B cell (primary cell): Measurements from ENCODE around the gene CDK6. TPM values are rescaled to one million over a fixed set of nuclear protein-coding genes. Genes with fewer than 3 reads are reported as not detected.

Source experiments
- ATAC-seq: fragments of 200-7000 bp; cut with Tn5 transposase; one replicate; pipeline ENCODE4 v1.10.0; 2021; ENCODE audit warnings: low read depth, mild to moderate bottlenecking, moderate number of reproducible peaks, moderate library complexity
- CTCF ChIA-PET: fragments of 350-600 bp; sonication (Branson Sonifier 250); formaldehyde crosslinking; loops from one replicate; lab custom pipeline; 2021; ENCODE audit warnings: antibody characterized with exemption, inconsistent platforms; lab: Charles Lee
- POLR2A ChIA-PET: fragments of 350-600 bp; sonication (Branson Sonifier 250); formaldehyde crosslinking; loops from one replicate; lab custom pipeline; 2021; ENCODE audit warnings: antibody characterized with exemption; lab: Charles Lee
- DNase-seq: peaks from one replicate; pipeline ENCODE4 v3.0.0; 2013
- H2AFZ ChIP-seq: 2 replicates; pipeline ENCODE4 v1.6.1; 2012; ENCODE audit warnings: mild to moderate bottlenecking, low read depth, low read length; ENCODE audit not compliant: insufficient read depth, poor library complexity, severe bottlenecking
- H3K27ac ChIP-seq, 2 donors: 1 replicate in 1 of 2; 2 replicates in 1 of 2; pipeline ENCODE4 v1.5.1; 2012 to 2013; ENCODE audit warnings: low read length in 2 of 2, mild to moderate bottlenecking in 2 of 2, moderate library complexity in 1 of 2
- H3K27me3 ChIP-seq, 4 experiments: fragments of 200-600 bp in 1 of 4; sonication (generic) in 1 of 4; replicated peaks in 1 of 4; 1 replicate in 2 of 4; 2 replicates in 2 of 4; pipeline versions ENCODE4 v1.6.1 to v1.7.0; 2013 to 2016; ENCODE audit warnings: low read length in 3 of 4, mild to moderate bottlenecking in 2 of 4, mixed read lengths in 1 of 4, moderate library complexity in 1 of 4; ENCODE audit not compliant: insufficient read depth in 4 of 4, control insufficient read depth in 3 of 4; ENCODE audit errors: control extremely low read depth in 1 of 4
- H3K36me3 ChIP-seq, 2 experiments: replicated peaks in 1 of 2; 1 replicate in 1 of 2; 2 replicates in 1 of 2; pipeline versions ENCODE4 v1.6.1 to v1.7.1; 2013; ENCODE audit warnings: low read length in 1 of 2; ENCODE audit not compliant: insufficient read depth in 2 of 2, control insufficient read depth in 1 of 2; ENCODE audit errors: control extremely low read depth in 1 of 2, extremely low read depth in 1 of 2
- H3K4me1 ChIP-seq, 2 donors: fragments of 200-600 bp in 1 of 2; sonication (generic) in 1 of 2; 1 replicate in 1 of 2; 2 replicates in 1 of 2; pipeline versions ENCODE4 v1.5.1 to v1.6.1; 2013 to 2017; ENCODE audit warnings: low read length in 2 of 2; ENCODE audit not compliant: control insufficient read depth in 2 of 2, insufficient read depth in 2 of 2
- H3K4me2 ChIP-seq: replicated peaks from 2 replicates; pipeline ENCODE3; 2012; ENCODE audit warnings: mild to moderate bottlenecking, low read depth, low read length; ENCODE audit not compliant: poor library complexity, severe bottlenecking
- H3K4me3 ChIP-seq, 5 experiments: fragments of 200-600 bp in 1 of 5; sonication (generic) in 1 of 5; 1 replicate in 3 of 5; 2 replicates in 2 of 5; pipeline versions ENCODE4 v1.5.1 to v1.7.0; 2011 to 2016; ENCODE audit warnings: low read length in 4 of 5, mild to moderate bottlenecking in 4 of 5, low read depth in 2 of 5, control low read depth in 1 of 5, moderate library complexity in 1 of 5; ENCODE audit not compliant: insufficient read depth in 1 of 5; ENCODE audit errors: control extremely low read depth in 1 of 5, extremely low read depth in 1 of 5
- H3K79me2 ChIP-seq: fragments of 200-600 bp; sonication (generic); one replicate; pipeline ENCODE4 v1.6.0; 2016; ENCODE audit warnings: low read length; ENCODE audit not compliant: control insufficient read depth, insufficient read depth
- H3K9ac ChIP-seq: fragments of 200-600 bp; sonication (generic); 2 replicates; pipeline ENCODE4 v1.6.1; 2017; ENCODE audit warnings: mild to moderate bottlenecking, low read length, moderate library complexity
- H3K9me3 ChIP-seq, 3 donors: one replicate each; pipeline versions ENCODE4 v1.6.1 to v1.7.1; 2013; ENCODE audit warnings: low read length in 2 of 3; ENCODE audit not compliant: control insufficient read depth in 2 of 3, insufficient read depth in 1 of 3; ENCODE audit errors: control extremely low read depth in 1 of 3
- H4K20me1 ChIP-seq: 2 replicates; pipeline ENCODE4 v1.6.0; 2012; ENCODE audit warnings: mild to moderate bottlenecking, low read length; ENCODE audit not compliant: insufficient read depth, control insufficient read depth, poor library complexity, severe bottlenecking
- H3K27ac Mint-ChIP-seq: one replicate; pipeline ENCODE4 v1.8.0; 2021; ENCODE audit warnings: mixed read lengths
- H3K27me3 Mint-ChIP-seq: one replicate; pipeline ENCODE4 v1.8.0; 2021; ENCODE audit warnings: mixed read lengths
- H3K4me1 Mint-ChIP-seq: one replicate; pipeline ENCODE4 v1.8.0; 2021; ENCODE audit warnings: mixed read lengths
- H3K4me3 Mint-ChIP-seq: one replicate; pipeline ENCODE4 v1.8.0; 2021; ENCODE audit warnings: mixed read lengths
- H3K9me3 Mint-ChIP-seq: one replicate; pipeline ENCODE4 v1.8.0; 2022; ENCODE audit warnings: mixed read lengths; ENCODE audit not compliant: insufficient read depth
- EZH2 ChIP-seq: IDR thresholded peaks from 2 replicates; pipeline ENCODE4 v1.6.1; 2012; ENCODE audit warnings: borderline replicate concordance, low read depth, mild to moderate bottlenecking, moderate library complexity, low read length; ENCODE audit not compliant: insufficient read depth, poor library complexity, severe bottlenecking
- WGBS: methylation state at CpG from one replicate; pipeline ENCODE4 v1.1.5; 2013; ENCODE audit warnings: missing lambda C conversion rate; ENCODE audit not compliant: insufficient coverage; 5-methylcytosine and 5-hydroxymethylcytosine counted together
- intact Hi-C: fragments of 100-400 bp; cut with micrococcal nuclease; formaldehyde crosslinking; loops from one replicate; pipeline ENCODE4 v1.10.0; 2022
- polyA plus RNA-seq: library from polyadenylated mRNA; depleted of rRNA; stranded (reverse); fragments of >200 nt; gene quantifications from 2 replicates; pipeline ENCODE4 v1.2.3, GENCODE V29; 2012
- total RNA-seq, 2 donors: library from RNA; stranded (reverse); fragments of 120-200 nt in 1 of 2; gene quantifications; 1 replicate in 1 of 2; 2 replicates in 1 of 2; pipeline versions ENCODE4 v1.2.3 to v1.2.4, GENCODE V29; 2013 to 2022
- TF ChIP-seq, protein P1 (sequence below): fragments of 200-600 bp; IDR thresholded peaks from one replicate; pipeline ENCODE4 v1.8.0; 2022; ENCODE audit warnings: antibody characterized with exemption, mild to moderate bottlenecking

Gene CDK6
- total and polyA plus RNA-seq, 2 donors (not counting 1 experiment from before 2014, with no cell fraction given): 3.0 to 14.6 TPM

DNA sequence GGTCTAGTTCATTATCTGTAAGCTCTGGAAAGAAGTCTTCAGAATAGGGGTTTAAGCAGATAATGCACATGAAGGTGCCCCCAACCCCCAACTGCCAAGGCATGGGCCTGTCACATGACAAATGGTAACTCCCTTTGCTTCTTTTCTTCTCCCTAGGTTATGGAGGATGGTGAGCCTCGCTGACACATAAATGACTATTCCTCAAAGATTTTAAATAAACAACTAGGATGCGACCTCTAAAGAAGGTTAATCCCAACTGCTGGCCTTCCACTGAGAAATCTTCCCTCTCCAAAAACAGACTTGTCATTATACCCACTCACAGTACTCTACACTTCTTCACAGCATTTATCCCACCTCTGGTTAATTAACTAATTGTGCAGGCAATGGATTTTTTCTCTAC, 170.4 kb downstream of the CDK6 start:
- Histone ChIP-seq H3K4me2 (no peak overlapping the region), H3K79me2 (no peaks in the 10 kb centered on the region), H3K4me1 (no peaks in the 10 kb centered on the region), H3K4me3 (no peak overlapping the region), H3K9me3 (no peaks in the 10 kb centered on the region), H2AFZ (no peak overlapping the region), H3K27ac (no peak overlapping the region), H4K20me1 (no peaks in the 10 kb centered on the region), H3K27me3 (no peaks in the 10 kb centered on the region), H3K9ac (no peak overlapping the region), H3K36me3 (peaks cover 0 to 9% of the 10 kb centered on the region in 2 experiments)
- TF ChIP-seq, protein P1, sequence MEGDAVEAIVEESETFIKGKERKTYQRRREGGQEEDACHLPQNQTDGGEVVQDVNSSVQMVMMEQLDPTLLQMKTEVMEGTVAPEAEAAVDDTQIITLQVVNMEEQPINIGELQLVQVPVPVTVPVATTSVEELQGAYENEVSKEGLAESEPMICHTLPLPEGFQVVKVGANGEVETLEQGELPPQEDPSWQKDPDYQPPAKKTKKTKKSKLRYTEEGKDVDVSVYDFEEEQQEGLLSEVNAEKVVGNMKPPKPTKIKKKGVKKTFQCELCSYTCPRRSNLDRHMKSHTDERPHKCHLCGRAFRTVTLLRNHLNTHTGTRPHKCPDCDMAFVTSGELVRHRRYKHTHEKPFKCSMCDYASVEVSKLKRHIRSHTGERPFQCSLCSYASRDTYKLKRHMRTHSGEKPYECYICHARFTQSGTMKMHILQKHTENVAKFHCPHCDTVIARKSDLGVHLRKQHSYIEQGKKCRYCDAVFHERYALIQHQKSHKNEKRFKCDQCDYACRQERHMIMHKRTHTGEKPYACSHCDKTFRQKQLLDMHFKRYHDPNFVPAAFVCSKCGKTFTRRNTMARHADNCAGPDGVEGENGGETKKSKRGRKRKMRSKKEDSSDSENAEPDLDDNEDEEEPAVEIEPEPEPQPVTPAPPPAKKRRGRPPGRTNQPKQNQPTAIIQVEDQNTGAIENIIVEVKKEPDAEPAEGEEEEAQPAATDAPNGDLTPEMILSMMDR: no peak
- TF ChIP-seq EZH2: no peak
- H3K9me3 Mint-ChIP-seq: no peaks in the 10 kb centered on the region
- ATAC-seq (no peak), DNase-seq (no peak)
- intact Hi-C loops: no loop called here
- CTCF ChIA-PET: no interaction called here
- H3K27ac Mint-ChIP-seq: no peak overlapping the region
- no peaks in the 10 kb centered on the region for H3K4me1 Mint-ChIP-seq
- WGBS: 100% methylated on average over 1 of the region's 2 CpGs
- POLR2A ChIA-PET: no interaction called here
- no peaks in the 10 kb centered on the region for H3K27me3 Mint-ChIP-seq
- no peak overlapping the region for H3K4me3 Mint-ChIP-seq

DNA sequence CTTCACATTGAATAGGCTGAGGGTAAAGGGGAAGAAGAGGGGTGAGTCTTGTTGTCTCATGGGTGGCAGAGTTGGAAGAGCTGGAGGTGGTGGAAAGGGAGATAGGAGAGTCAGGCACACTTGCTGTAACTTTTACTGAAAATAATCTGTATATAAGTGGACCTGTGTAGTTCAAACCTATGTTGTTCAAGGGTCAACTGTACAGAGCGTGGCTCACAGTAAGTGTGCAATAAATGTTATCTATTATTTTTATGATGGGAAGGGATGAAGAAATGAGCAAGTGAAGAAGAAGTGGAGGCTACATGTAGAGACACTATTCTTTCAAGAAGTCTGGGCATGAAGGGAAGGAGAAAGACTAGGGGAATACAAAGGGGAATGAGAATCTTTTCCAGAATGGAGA, 174.7 kb downstream of the CDK6 start:
- Histone ChIP-seq H3K4me2 (no peak overlapping the region), H3K4me3 (no peak overlapping the region), H3K79me2 (no peaks in the 10 kb centered on the region), H3K27me3 (no peaks in the 10 kb centered on the region), H3K36me3 (peaks cover 0 to 9% of the 10 kb centered on the region in 2 experiments), H3K27ac (no peak overlapping the region), H3K4me1 (peaks cover 0 to 4% of the 10 kb centered on the region in 2 donors), H3K9me3 (no peaks in the 10 kb centered on the region), H4K20me1 (no peaks in the 10 kb centered on the region), H3K9ac (no peak overlapping the region), H2AFZ (no peak overlapping the region)
- Mint-ChIP-seq H3K4me3 (no peak overlapping the region), H3K27ac (no peak overlapping the region), H3K27me3 (no peaks in the 10 kb centered on the region), H3K4me1 (peaks cover 3% of the 10 kb centered on the region), H3K9me3 (no peaks in the 10 kb centered on the region)
- TF ChIP-seq, protein P1: no peak
- no peak for TF ChIP-seq EZH2
- no peak for DNase-seq
- intact Hi-C loops: no loop called here
- no peak for ATAC-seq
- ChIA-PET POLR2A (no interaction called here), CTCF (interaction anchor here (0.6 kb wide), 1 partner anchor 40 kb away, joined by 3 read pairs; no protein-coding TSS in a partner anchor)
- WGBS: 100% methylated on average over 1 of the region's 1 CpG
